ENCODE data around the gene EDA.

DNA sequence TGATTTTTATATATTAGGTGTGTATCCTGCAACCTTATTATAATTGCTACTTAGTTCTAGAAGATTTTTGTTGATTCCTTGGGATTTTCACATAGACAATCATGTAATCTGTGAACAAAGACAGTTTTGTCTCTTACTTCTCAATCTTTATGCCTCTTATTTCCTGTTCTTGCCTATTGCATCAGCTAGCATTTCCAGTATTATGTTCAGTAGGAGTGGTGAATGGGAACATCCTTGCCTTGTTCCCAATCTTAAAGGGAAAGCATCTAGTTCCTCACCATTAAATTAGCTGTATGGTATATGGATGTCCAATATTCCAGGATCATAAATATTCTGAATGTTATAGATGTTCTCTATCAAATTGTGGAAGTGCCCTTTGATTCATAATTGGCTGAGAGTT is 392.0 kb downstream of the EDA start:
- TF ChIP-seq EZH2 (IDR thresholded peaks at IDR 0.05; ENCODE audit: borderline replicate concordance, low read length): no peak
- TF ChIP-seq, protein P1, sequence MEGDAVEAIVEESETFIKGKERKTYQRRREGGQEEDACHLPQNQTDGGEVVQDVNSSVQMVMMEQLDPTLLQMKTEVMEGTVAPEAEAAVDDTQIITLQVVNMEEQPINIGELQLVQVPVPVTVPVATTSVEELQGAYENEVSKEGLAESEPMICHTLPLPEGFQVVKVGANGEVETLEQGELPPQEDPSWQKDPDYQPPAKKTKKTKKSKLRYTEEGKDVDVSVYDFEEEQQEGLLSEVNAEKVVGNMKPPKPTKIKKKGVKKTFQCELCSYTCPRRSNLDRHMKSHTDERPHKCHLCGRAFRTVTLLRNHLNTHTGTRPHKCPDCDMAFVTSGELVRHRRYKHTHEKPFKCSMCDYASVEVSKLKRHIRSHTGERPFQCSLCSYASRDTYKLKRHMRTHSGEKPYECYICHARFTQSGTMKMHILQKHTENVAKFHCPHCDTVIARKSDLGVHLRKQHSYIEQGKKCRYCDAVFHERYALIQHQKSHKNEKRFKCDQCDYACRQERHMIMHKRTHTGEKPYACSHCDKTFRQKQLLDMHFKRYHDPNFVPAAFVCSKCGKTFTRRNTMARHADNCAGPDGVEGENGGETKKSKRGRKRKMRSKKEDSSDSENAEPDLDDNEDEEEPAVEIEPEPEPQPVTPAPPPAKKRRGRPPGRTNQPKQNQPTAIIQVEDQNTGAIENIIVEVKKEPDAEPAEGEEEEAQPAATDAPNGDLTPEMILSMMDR (conservative IDR thresholded peaks at IDR 0.05 in 1 of 2, IDR thresholded peaks at IDR 0.05 in 1 of 2; ENCODE audit: extremely low read depth in 1 of 2, insufficient read depth in 1 of 2, low read depth in 1 of 2, low read length in 2 of 2): no peak

All from mammary epithelial cell (primary cell).